ENCODE data around the gene RPS10. TPM values are rescaled to one million over a fixed set of nuclear protein-coding genes. Genes with fewer than 3 reads are reported as not detected.

Gene RPS10
- total and polyA plus RNA-seq, 2 experiments from 2014 or later, result 518 to 1,824 TPM

- peaks cover 11% of the 10 kb centered on the region for H3K4me1 ChIP-seq (ENCODE audit: insufficient read depth)
- no peak for DNase-seq (ENCODE audit: low spot score)
- H3K9me3 ChIP-seq (ENCODE audit: low read depth), result no peaks in the 10 kb centered on the region
- H3K4me3 ChIP-seq, result peak overlapping the region; percentile 83
- peak overlapping the region; percentile 78 for H3K27ac ChIP-seq
- H3K79me2 ChIP-seq, result peaks cover 48% of the 10 kb centered on the region
- H3K9me2 ChIP-seq (replicated peaks; ENCODE audit: insufficient read depth), result no peaks in the 10 kb centered on the region
- H4K20me1 ChIP-seq (ENCODE audit: insufficient read depth, poor library complexity, severe bottlenecking), result peaks cover 18% of the 10 kb centered on the region
- H3K27me3 ChIP-seq, result no peaks in the 10 kb centered on the region
- peaks cover 3% of the 10 kb centered on the region for H3K36me3 ChIP-seq (replicated peaks; ENCODE audit: insufficient read depth, low read depth)
- 86% methylated on average over 19 of the region's 19 CpGs for WGBS (ENCODE audit: low lambda C conversion rate, missing lambda C conversion rate)
- TF ChIP-seq EZH2 (IDR thresholded peaks at IDR 0.05; ENCODE audit: borderline replicate concordance) (no peak), EZH2phosphoT487 (IDR thresholded peaks at IDR 0.05; ENCODE audit: low read depth, severe bottlenecking, unreplicated experiment) (no peak), CTCF (IDR thresholded peaks at IDR 0.05; ENCODE audit: poor library complexity) (no peak)
- no peak overlapping the region for H2AFZ ChIP-seq
- peak overlapping the region; percentile 88 for H3K4me2 ChIP-seq
Measured at GRCh38 chr6:34424200-34425131, 1.4 kb downstream of the RPS10 start.

DNA sequence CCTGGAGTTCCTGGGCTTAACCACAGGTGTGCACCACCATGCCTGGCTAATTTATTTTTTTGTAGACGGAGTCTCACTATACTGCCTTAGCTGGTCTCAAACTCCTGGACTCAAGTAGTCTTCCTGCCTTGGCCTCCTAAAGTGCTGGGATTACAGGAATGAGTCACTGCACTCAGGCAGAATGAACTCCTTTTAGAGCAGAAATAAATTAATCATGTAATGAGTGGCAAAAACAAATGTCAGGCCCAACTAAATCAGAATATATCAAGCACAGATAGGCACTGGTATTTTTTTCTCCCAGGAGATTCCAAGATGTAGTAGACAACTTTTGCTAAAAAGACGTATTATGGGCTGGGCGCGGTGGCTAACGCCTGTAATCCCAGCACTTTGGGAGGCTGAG is 2.6 kb downstream of the RPS10 start:
- H3K27ac ChIP-seq, result no peak overlapping the region
- no peak overlapping the region for H2AFZ ChIP-seq
- peaks cover 11% of the 10 kb centered on the region for H3K4me1 ChIP-seq (ENCODE audit: insufficient read depth)
- WGBS (ENCODE audit: low lambda C conversion rate, missing lambda C conversion rate), result 96% methylated on average over 5 of the region's 5 CpGs
- H4K20me1 ChIP-seq (ENCODE audit: insufficient read depth, poor library complexity, severe bottlenecking), result peaks cover 18% of the 10 kb centered on the region
- H3K4me2 ChIP-seq, result peak overlapping the region; percentile 88
- H3K4me3 ChIP-seq, result no peak overlapping the region
- H3K79me2 ChIP-seq, result peaks cover 48% of the 10 kb centered on the region
- no peak for DNase-seq (ENCODE audit: low spot score)
- no peak for TF ChIP-seq CTCF (IDR thresholded peaks at IDR 0.05; ENCODE audit: poor library complexity)
- TF ChIP-seq EZH2phosphoT487 (IDR thresholded peaks at IDR 0.05; ENCODE audit: low read depth, severe bottlenecking, unreplicated experiment), result no peak
- peaks cover 3% of the 10 kb centered on the region for H3K36me3 ChIP-seq (replicated peaks; ENCODE audit: insufficient read depth, low read depth)
- no peaks in the 10 kb centered on the region for H3K9me3 ChIP-seq (ENCODE audit: low read depth)
- no peaks in the 10 kb centered on the region for H3K27me3 ChIP-seq
- no peaks in the 10 kb centered on the region for H3K9me2 ChIP-seq (replicated peaks; ENCODE audit: insufficient read depth)

DNA sequence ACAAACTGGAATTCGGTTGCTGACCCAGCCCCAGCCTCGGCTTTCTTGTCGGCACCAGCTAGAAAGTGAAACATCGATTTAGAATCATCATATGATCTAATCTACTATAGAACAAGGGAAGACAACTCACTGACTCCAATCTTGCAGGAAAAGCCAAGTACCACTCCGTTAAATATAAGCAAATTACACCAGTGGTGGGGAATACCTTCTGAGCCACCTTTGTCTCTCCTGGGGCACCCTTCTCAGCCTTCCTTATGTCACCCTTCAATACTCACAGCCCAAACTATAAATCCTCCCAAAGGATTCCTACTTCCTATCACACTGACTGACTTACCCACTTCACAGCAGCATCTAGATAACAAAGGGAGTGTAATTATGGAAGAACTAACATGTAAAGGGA is 7.5 kb downstream of the RPS10 start:
- TF ChIP-seq CTCF (IDR thresholded peaks at IDR 0.05; ENCODE audit: poor library complexity) (no peak), EZH2 (IDR thresholded peaks at IDR 0.05; ENCODE audit: borderline replicate concordance) (no peak), EZH2phosphoT487 (IDR thresholded peaks at IDR 0.05; ENCODE audit: low read depth, severe bottlenecking, unreplicated experiment) (no peak)
- Histone ChIP-seq H3K79me2 (peaks cover 25% of the 10 kb centered on the region), H3K36me3 (replicated peaks; ENCODE audit: insufficient read depth, low read depth) (peaks cover 3% of the 10 kb centered on the region), H3K4me2 (no peak overlapping the region), H3K9me2 (replicated peaks; ENCODE audit: insufficient read depth) (no peaks in the 10 kb centered on the region), H2AFZ (no peak overlapping the region), H3K9me3 (ENCODE audit: low read depth) (no peaks in the 10 kb centered on the region), H3K27me3 (no peaks in the 10 kb centered on the region), H3K4me3 (no peak overlapping the region), H4K20me1 (ENCODE audit: insufficient read depth, poor library complexity, severe bottlenecking) (peaks cover 8% of the 10 kb centered on the region), H3K27ac (no peak overlapping the region), H3K4me1 (ENCODE audit: insufficient read depth) (peaks cover 6% of the 10 kb centered on the region)
- 98% methylated on average over 5 of the region's 5 CpGs for WGBS (ENCODE audit: low lambda C conversion rate, missing lambda C conversion rate)
- DNase-seq (ENCODE audit: low spot score), result no peak
